Measurements from ENCODE around the gene GAB1.

GAB1 gene

GRCh38 chr4:143294710-143295275 lies 41.9 kb upstream of the GAB1 start:
- DNase-seq (ENCODE audit: low read depth) = no peak
- TF ChIP-seq CTCF (IDR thresholded peaks at IDR 0.05; ENCODE audit: control insufficient read depth, extremely low read depth, insufficient read depth) = no peak
- H3K4me3 ChIP-seq (ENCODE audit: low read depth, low read length) = no peak overlapping the region

GRCh38 chr4:143296397-143297067 lies 40.1 kb upstream of the GAB1 start:
- TF ChIP-seq CTCF (IDR thresholded peaks at IDR 0.05; ENCODE audit: control insufficient read depth, extremely low read depth, insufficient read depth) = no peak
- DNase-seq (ENCODE audit: low read depth) = no peak
- H3K4me3 ChIP-seq (ENCODE audit: low read depth, low read length) = no peak overlapping the region

GRCh38 chr4:143300860-143301259 lies 35.8 kb upstream of the GAB1 start:
- H3K4me3 ChIP-seq (ENCODE audit: low read depth, low read length) = no peak overlapping the region
- DNase-seq (ENCODE audit: low read depth) = no peak
- no peak for TF ChIP-seq CTCF (IDR thresholded peaks at IDR 0.05; ENCODE audit: control insufficient read depth, extremely low read depth, insufficient read depth)

- DNase-seq (ENCODE audit: low read depth) = no peak
- TF ChIP-seq CTCF (IDR thresholded peaks at IDR 0.05; ENCODE audit: control insufficient read depth, extremely low read depth, insufficient read depth) = no peak
- no peak overlapping the region for H3K4me3 ChIP-seq (ENCODE audit: low read depth, low read length)
These were observed 34.1 kb upstream of the GAB1 start for GRCh38 chr4:143302536-143302935.

- H3K4me3 ChIP-seq (ENCODE audit: low read depth, low read length) = no peak overlapping the region
- TF ChIP-seq CTCF (IDR thresholded peaks at IDR 0.05; ENCODE audit: control insufficient read depth, extremely low read depth, insufficient read depth) = no peak
- DNase-seq (ENCODE audit: low read depth) = no peak
These were observed 29.9 kb upstream of the GAB1 start for GRCh38 chr4:143306788-143307187.

GRCh38 chr4:143307531-143307930 lies 29.1 kb upstream of the GAB1 start:
- no peak for TF ChIP-seq CTCF (IDR thresholded peaks at IDR 0.05; ENCODE audit: control insufficient read depth, extremely low read depth, insufficient read depth)
- no peak overlapping the region for H3K4me3 ChIP-seq (ENCODE audit: low read depth, low read length)
- DNase-seq (ENCODE audit: low read depth) = no peak

- no peak for TF ChIP-seq CTCF (IDR thresholded peaks at IDR 0.05; ENCODE audit: control insufficient read depth, extremely low read depth, insufficient read depth)
- no peak overlapping the region for H3K4me3 ChIP-seq (ENCODE audit: low read depth, low read length)
- no peak for DNase-seq (ENCODE audit: low read depth)
These were observed 28.3 kb upstream of the GAB1 start for GRCh38 chr4:143308377-143308776.

Data from LNCaP clone FGC (cell line).